Measurements from ENCODE around the gene MORC2. TPM values are rescaled to one million over a fixed set of nuclear protein-coding genes. Genes with fewer than 3 reads are reported as not detected.

MORC2 gene
- total and polyA plus RNA-seq, 9 of the 15 experiments (the other 6 are each of a cell fraction or from before 2014, with no cell fraction given), result 3.3 to 34.7 (median 16.7) TPM

GRCh38 chr22:30985561-30986208 is 17.1 kb upstream of the MORC2 start:
- no TSS peak for BruUV-seq (replicated peaks)
- Histone ChIP-seq H3K4me1 (replicated peaks in 1 of 2; ENCODE audit: control insufficient read depth in 2 of 2, insufficient read depth in 2 of 2, low read length in 2 of 2) (peaks cover 0 to 2% of the 10 kb centered on the region in 2 experiments; a peak in 1 of 5 replicates), H3K4me3 (no peak overlapping the region), H3K9me1 (ENCODE audit: control insufficient read depth, insufficient read depth, low read length) (no peaks in the 10 kb centered on the region), H3K27me3 (ENCODE audit: control insufficient read depth in 2 of 2, insufficient read depth in 2 of 2, low read length in 2 of 2) (no peaks in the 10 kb centered on the region; a peak in 2 of 5 replicates), H3K4me2 (ENCODE audit: insufficient read depth, low read length) (no peak overlapping the region), H2AFZ (ENCODE audit: low read depth, low read length) (no peak overlapping the region), H3K9me3 (replicated peaks; ENCODE audit: control insufficient read depth, insufficient read depth, low read depth, low read length) (no peaks in the 10 kb centered on the region), H3K36me3 (ENCODE audit: control insufficient read depth, insufficient read depth, low read length) (no peaks in the 10 kb centered on the region), H3K9ac (ENCODE audit: insufficient read depth in 1 of 2, low read depth in 2 of 2, low read length in 2 of 2) (no peak overlapping the region), H4K20me1 (replicated peaks; ENCODE audit: control insufficient read depth, insufficient read depth, low read length) (no peaks in the 10 kb centered on the region), H3K79me2 (ENCODE audit: control insufficient read depth, insufficient read depth, low read length) (no peaks in the 10 kb centered on the region), H3K27ac (ENCODE audit: extremely low read depth, low read depth, low read length) (no peak overlapping the region)
- no peak for TF ChIP-seq CREB5 (CRISPR knock-in tag; IDR thresholded peaks at IDR 0.05)
- no peak for TF ChIP-seq ZNF75A (CRISPR knock-in tag; IDR thresholded peaks at IDR 0.05)
- no peak for TF ChIP-seq ZNF212 (CRISPR knock-in tag; IDR thresholded peaks at IDR 0.05)
- TF ChIP-seq NEUROD1 (IDR thresholded peaks at IDR 0.05; ENCODE audit: borderline replicate concordance, low read depth, low read length, partially characterized antibody), result no peak
- ChIA-PET POLR2A (interaction anchor here (1.0 kb wide), 1 partner anchor 16 kb away, joined by 4 read pairs; the partner anchor contains the start of gene TUG1), CTCF (ENCODE audit: low intra/inter-chr PET ratio) (no interaction called here)
- ATAC-seq (no peak), FAIRE-seq (no peak), DNase-seq (ENCODE audit: extremely low read depth in 1 of 4, low spot score in 3 of 4) (no peak)
- in situ Hi-C loops (cut with MboI), result no loop called here
- intact Hi-C loops (cut with micrococcal nuclease), result no loop called here
- WGBS (ENCODE audit: insufficient coverage, low coverage, missing lambda C conversion rate), result 25% methylated on average over 4 of the region's 4 CpGs

All from K562 (cell line).